Measurements from ENCODE around the gene SLC13A1. TPM values are rescaled to one million over a fixed set of nuclear protein-coding genes. Genes with fewer than 3 reads are reported as not detected.

The SLC13A1 gene
- total and polyA plus RNA-seq, 2 experiments from 2014 or later, result not detected

DNA sequence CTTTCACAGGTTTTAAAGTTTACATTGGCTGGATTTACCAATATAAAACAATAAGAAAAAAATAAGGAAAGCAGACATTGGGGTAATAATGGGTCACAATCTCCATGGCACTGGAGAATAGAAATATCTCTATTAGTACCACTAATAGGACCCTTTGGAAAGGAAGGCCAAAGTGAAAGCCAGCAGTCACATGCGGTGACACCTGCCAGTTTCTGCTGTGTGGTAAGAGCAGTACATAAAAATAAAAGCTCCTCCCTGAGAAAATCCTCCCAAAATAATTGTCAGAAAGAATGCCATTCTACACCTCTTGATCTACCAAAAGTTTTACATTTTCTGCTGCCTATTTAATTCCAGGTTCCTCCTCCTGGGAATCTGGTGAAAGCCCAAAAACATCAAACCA is 30.4 kb upstream of the SLC13A1 start (continued):
- TF ChIP-seq, protein P1, sequence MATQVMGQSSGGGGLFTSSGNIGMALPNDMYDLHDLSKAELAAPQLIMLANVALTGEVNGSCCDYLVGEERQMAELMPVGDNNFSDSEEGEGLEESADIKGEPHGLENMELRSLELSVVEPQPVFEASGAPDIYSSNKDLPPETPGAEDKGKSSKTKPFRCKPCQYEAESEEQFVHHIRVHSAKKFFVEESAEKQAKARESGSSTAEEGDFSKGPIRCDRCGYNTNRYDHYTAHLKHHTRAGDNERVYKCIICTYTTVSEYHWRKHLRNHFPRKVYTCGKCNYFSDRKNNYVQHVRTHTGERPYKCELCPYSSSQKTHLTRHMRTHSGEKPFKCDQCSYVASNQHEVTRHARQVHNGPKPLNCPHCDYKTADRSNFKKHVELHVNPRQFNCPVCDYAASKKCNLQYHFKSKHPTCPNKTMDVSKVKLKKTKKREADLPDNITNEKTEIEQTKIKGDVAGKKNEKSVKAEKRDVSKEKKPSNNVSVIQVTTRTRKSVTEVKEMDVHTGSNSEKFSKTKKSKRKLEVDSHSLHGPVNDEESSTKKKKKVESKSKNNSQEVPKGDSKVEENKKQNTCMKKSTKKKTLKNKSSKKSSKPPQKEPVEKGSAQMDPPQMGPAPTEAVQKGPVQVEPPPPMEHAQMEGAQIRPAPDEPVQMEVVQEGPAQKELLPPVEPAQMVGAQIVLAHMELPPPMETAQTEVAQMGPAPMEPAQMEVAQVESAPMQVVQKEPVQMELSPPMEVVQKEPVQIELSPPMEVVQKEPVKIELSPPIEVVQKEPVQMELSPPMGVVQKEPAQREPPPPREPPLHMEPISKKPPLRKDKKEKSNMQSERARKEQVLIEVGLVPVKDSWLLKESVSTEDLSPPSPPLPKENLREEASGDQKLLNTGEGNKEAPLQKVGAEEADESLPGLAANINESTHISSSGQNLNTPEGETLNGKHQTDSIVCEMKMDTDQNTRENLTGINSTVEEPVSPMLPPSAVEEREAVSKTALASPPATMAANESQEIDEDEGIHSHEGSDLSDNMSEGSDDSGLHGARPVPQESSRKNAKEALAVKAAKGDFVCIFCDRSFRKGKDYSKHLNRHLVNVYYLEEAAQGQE (IDR thresholded peaks at IDR 0.05; ENCODE audit: unreplicated experiment), result no peak
- TF ChIP-seq NANOG (IDR thresholded peaks at IDR 0.05; ENCODE audit: borderline replicate concordance), result no peak
- no peak for TF ChIP-seq STAT1 (IDR thresholded peaks at IDR 0.05; ENCODE audit: unreplicated experiment)
- no peak for TF ChIP-seq POLR2AphosphoS5 (IDR thresholded peaks at IDR 0.05; ENCODE audit: low read depth)
- TF ChIP-seq EZH2 (IDR thresholded peaks at IDR 0.05; ENCODE audit: low read depth, unreplicated experiment), result no peak
- TF ChIP-seq JUNB (IDR thresholded peaks at IDR 0.05; ENCODE audit: unreplicated experiment), result no peak
- no peak for TF ChIP-seq ZNF331 (CRISPR knock-in tag; IDR thresholded peaks at IDR 0.05; ENCODE audit: low read depth)
- no peak for TF ChIP-seq EZH2phosphoT487 (IDR thresholded peaks at IDR 0.05; ENCODE audit: unreplicated experiment)
- TF ChIP-seq, protein P2, sequence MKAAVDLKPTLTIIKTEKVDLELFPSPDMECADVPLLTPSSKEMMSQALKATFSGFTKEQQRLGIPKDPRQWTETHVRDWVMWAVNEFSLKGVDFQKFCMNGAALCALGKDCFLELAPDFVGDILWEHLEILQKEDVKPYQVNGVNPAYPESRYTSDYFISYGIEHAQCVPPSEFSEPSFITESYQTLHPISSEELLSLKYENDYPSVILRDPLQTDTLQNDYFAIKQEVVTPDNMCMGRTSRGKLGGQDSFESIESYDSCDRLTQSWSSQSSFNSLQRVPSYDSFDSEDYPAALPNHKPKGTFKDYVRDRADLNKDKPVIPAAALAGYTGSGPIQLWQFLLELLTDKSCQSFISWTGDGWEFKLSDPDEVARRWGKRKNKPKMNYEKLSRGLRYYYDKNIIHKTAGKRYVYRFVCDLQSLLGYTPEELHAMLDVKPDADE (IDR thresholded peaks at IDR 0.05), result no peak
- TF ChIP-seq, protein P3, sequence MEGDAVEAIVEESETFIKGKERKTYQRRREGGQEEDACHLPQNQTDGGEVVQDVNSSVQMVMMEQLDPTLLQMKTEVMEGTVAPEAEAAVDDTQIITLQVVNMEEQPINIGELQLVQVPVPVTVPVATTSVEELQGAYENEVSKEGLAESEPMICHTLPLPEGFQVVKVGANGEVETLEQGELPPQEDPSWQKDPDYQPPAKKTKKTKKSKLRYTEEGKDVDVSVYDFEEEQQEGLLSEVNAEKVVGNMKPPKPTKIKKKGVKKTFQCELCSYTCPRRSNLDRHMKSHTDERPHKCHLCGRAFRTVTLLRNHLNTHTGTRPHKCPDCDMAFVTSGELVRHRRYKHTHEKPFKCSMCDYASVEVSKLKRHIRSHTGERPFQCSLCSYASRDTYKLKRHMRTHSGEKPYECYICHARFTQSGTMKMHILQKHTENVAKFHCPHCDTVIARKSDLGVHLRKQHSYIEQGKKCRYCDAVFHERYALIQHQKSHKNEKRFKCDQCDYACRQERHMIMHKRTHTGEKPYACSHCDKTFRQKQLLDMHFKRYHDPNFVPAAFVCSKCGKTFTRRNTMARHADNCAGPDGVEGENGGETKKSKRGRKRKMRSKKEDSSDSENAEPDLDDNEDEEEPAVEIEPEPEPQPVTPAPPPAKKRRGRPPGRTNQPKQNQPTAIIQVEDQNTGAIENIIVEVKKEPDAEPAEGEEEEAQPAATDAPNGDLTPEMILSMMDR (conservative IDR thresholded peaks at IDR 0.05; ENCODE audit: low read depth in 2 of 2), result no peak
- TF ChIP-seq ZNF114 (CRISPR knock-in tag; IDR thresholded peaks at IDR 0.05), result no peak

DNA sequence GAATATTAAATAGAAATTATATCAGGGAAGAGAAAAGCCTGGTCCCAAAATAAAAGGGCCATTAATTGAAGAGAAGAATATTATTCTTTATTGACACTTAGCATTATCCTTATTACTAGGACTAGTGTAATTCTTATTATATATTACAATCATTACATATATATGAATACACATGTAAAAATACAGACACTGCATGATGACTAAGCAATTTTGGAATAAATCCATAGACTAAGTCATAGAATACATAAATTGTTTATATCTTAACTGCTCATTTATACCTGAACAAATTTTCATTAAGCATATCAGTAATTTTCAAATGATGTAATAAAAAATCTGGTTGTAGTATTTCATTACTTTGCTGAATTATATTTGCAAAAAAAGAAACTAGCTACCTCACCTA is 29.7 kb upstream of the SLC13A1 start:
- Mint-ChIP-seq H3K36me3 (ENCODE audit: low read depth) (peaks cover 3% of the 10 kb centered on the region; the same call in 2 of the 3 replicates), H3K4me1 (peaks cover 14% of the 10 kb centered on the region), H3K4me3 (no peak overlapping the region), H3K9me3 (peaks cover 15% of the 10 kb centered on the region; the same call in 2 of the 3 replicates), H3K27ac (no peak overlapping the region), H3K27me3 (ENCODE audit: insufficient read depth, low read depth, poor library complexity) (peaks cover 3% of the 10 kb centered on the region)
- Histone ChIP-seq H3K27me3 (ENCODE audit: insufficient read depth) (no peaks in the 10 kb centered on the region), H3K4me1 (ENCODE audit: insufficient read depth) (no peaks in the 10 kb centered on the region), H3K4me2 (no peak overlapping the region), H3K79me2 (replicated peaks; ENCODE audit: insufficient read depth) (no peaks in the 10 kb centered on the region), H3F3A (replicated peaks; ENCODE audit: low read depth) (no peaks in the 10 kb centered on the region), H3K4me3 (no peak overlapping the region), H2AFZ (no peak overlapping the region), H4K20me1 (replicated peaks; ENCODE audit: insufficient read depth) (no peaks in the 10 kb centered on the region), H3K9me2 (ENCODE audit: insufficient read depth) (no peaks in the 10 kb centered on the region), H3K36me3 (ENCODE audit: insufficient read depth) (no peaks in the 10 kb centered on the region; the same call in 1 of the 2 replicates), H3K27ac (ENCODE audit: low read depth) (no peak overlapping the region)
- DNase-seq (ENCODE audit: low spot score), result no peak
- no peak for ATAC-seq
- TF ChIP-seq, protein P3 (conservative IDR thresholded peaks at IDR 0.05; ENCODE audit: low read depth in 2 of 2), result no peak
- TF ChIP-seq NANOG (IDR thresholded peaks at IDR 0.05; ENCODE audit: borderline replicate concordance), result no peak
- TF ChIP-seq STAT1 (IDR thresholded peaks at IDR 0.05; ENCODE audit: unreplicated experiment), result no peak
- TF ChIP-seq ZNF331 (CRISPR knock-in tag; IDR thresholded peaks at IDR 0.05; ENCODE audit: low read depth), result no peak
- TF ChIP-seq CREB1 (CRISPR knock-in tag; IDR thresholded peaks at IDR 0.05; ENCODE audit: low read depth), result no peak
- TF ChIP-seq, protein P2 (IDR thresholded peaks at IDR 0.05), result no peak
- no peak for TF ChIP-seq EZH2phosphoT487 (IDR thresholded peaks at IDR 0.05; ENCODE audit: unreplicated experiment)
- TF ChIP-seq JUNB (IDR thresholded peaks at IDR 0.05; ENCODE audit: unreplicated experiment), result no peak
- TF ChIP-seq ZNF114 (CRISPR knock-in tag; IDR thresholded peaks at IDR 0.05), result no peak
- TF ChIP-seq, protein P1 (IDR thresholded peaks at IDR 0.05; ENCODE audit: unreplicated experiment), result no peak
- no peak for TF ChIP-seq EZH2 (IDR thresholded peaks at IDR 0.05; ENCODE audit: low read depth, unreplicated experiment)

Measured in GM23338 (cell line).